K562 (cell line): ENCODE results near the gene KNL1. TPM values are rescaled to one million over a fixed set of nuclear protein-coding genes. Genes with fewer than 3 reads are reported as not detected.

Source experiments
- ATF1 ChIP-seq, 2 experiments: fragments of 450-650 bp in 1 of 2; IDR thresholded peaks; 2 replicates each; pipeline ENCODE4 v1.6.1; 2016; ENCODE audit warnings: missing compliant biosample characterization in 1 of 2, missing genetic modification characterization in 1 of 2
- BMI1 ChIP-seq: fragments of 150-350 bp; IDR thresholded peaks from 2 replicates; pipeline ENCODE4 v1.6.1; 2014; ENCODE audit warnings: low read length
- DIDO1 ChIP-seq: fragments of 450-650 bp; IDR thresholded peaks from 2 replicates; pipeline ENCODE4 v1.6.1; 2016; ENCODE audit warnings: low read depth, missing biosample characterization, missing genetic modification characterization
- ETV1 ChIP-seq: fragments of 450-650 bp; conservative IDR thresholded peaks from 2 replicates; pipeline ENCODE4 v1.6.1; 2016; ENCODE audit warnings: missing genetic modification characterization, control low read depth, low read depth, missing compliant biosample characterization
- ETV5 ChIP-seq: sonication (generic); formaldehyde crosslinking; IDR thresholded peaks from 2 replicates; pipeline ENCODE4 v1.4.0; 2020; ENCODE audit warnings: low read depth, mild to moderate bottlenecking, missing genetic modification reagents
- FOXJ2 ChIP-seq: fragments of 200-800 bp; sonication (Bioruptor generic); IDR thresholded peaks from 2 replicates; pipeline ENCODE4 v1.6.1; 2016; ENCODE audit warnings: missing genetic modification characterization, missing compliant biosample characterization
- HNRNPUL1 ChIP-seq: fragments of 200-400 bp; formaldehyde crosslinking; IDR thresholded peaks from 2 replicates; pipeline ENCODE4 v1.6.1; 2017; ENCODE audit warnings: low read length
- NFRKB ChIP-seq: fragments of 450-650 bp; IDR thresholded peaks from 2 replicates; pipeline ENCODE4 v1.6.1; 2016; ENCODE audit warnings: low read depth
- PHTF2 ChIP-seq: fragments of 250-450 bp; sonication (Bioruptor Pico); IDR thresholded peaks from 2 replicates; pipeline ENCODE4 v1.5.0; 2021; ENCODE audit warnings: mild to moderate bottlenecking
- SIN3A ChIP-seq, 2 experiments: fragments of 150-350 bp in 1 of 2; IDR thresholded peaks; 2 replicates each; pipeline ENCODE4 v1.6.1; 2011 to 2016; ENCODE audit warnings: borderline replicate concordance in 2 of 2, low read depth in 2 of 2, low read length in 2 of 2, mild to moderate bottlenecking in 2 of 2, moderate library complexity in 2 of 2; ENCODE audit not compliant: control insufficient read depth in 1 of 2
- ZNF224 ChIP-seq: sonication (generic); formaldehyde crosslinking; IDR thresholded peaks from 2 replicates; pipeline ENCODE4 v1.8.0; 2022; ENCODE audit warnings: mild to moderate bottlenecking, missing genetic modification reagents
- ZNF408 ChIP-seq: fragments of 250-450 bp; sonication (Bioruptor Pico); IDR thresholded peaks from 2 replicates; pipeline ENCODE4 v1.4.0; 2020; ENCODE audit warnings: low read depth, mild to moderate bottlenecking, moderate library complexity
- ZNF431 ChIP-seq: sonication (generic); formaldehyde crosslinking; IDR thresholded peaks from 2 replicates; pipeline ENCODE4 v1.8.0; 2022; ENCODE audit warnings: mild to moderate bottlenecking, missing genetic modification reagents
- ZNF583 ChIP-seq: fragments of 250-450 bp; sonication (Bioruptor Pico); IDR thresholded peaks from 2 replicates; pipeline ENCODE4 v1.4.0; 2020
- ZSCAN32 ChIP-seq: fragments of 450-650 bp; formaldehyde crosslinking; IDR thresholded peaks from 2 replicates; pipeline ENCODE4 v1.4.0; 2020; ENCODE audit warnings: mild to moderate bottlenecking, moderate library complexity
- polyA plus RNA-seq, 8 experiments: library from polyadenylated mRNA; depleted of rRNA in 4 of 8; stranded (reverse) in 5 of 8; unstranded in 3 of 8; fragments of >200 nt; fragmentation: Nextera tagmentation in 2 of 8; fragmentation: Illumina TruSeq in 1 of 8; extraction: Ambion mirVana in 2 of 8; extraction: Trizol in 1 of 8; gene quantifications; 2 replicates each; pipeline versions ENCODE4 v1.2.1 to v1.2.3, GENCODE V29; 2011 to 2014; ENCODE audit warnings: inconsistent platforms in 1 of 8, missing spikeins in 1 of 8
- total RNA-seq, 7 experiments: library from RNA; depleted of rRNA in 6 of 7; stranded (reverse); fragments of >200 nt in 6 of 7; fragmentation: Illumina TruSeq in 2 of 7; extraction: Trizol in 2 of 7; gene quantifications; 2 replicates each; pipeline versions ENCODE4 v1.2.1 to v1.2.3, GENCODE V29; 2011 to 2021; ENCODE audit warnings: low replicate concordance in 1 of 7
- TF ChIP-seq, protein P1 (sequence below): fragments of 250-450 bp; sonication (Bioruptor Pico); IDR thresholded peaks from 2 replicates; pipeline ENCODE4 v1.4.0; 2020; ENCODE audit warnings: mild to moderate bottlenecking, moderate library complexity, borderline replicate concordance
- TF ChIP-seq, protein P2 (sequence below): conservative IDR thresholded peaks from 2 replicates; pipeline ENCODE4 v1.6.1; 2011; ENCODE audit warnings: low read depth, mild to moderate bottlenecking, low read length; ENCODE audit not compliant: control insufficient read depth
- TF ChIP-seq, protein P3 (sequence below): sonication (generic); formaldehyde crosslinking; IDR thresholded peaks from 2 replicates; pipeline ENCODE4 v1.8.1; 2023; ENCODE audit warnings: mild to moderate bottlenecking, missing genetic modification reagents, moderate library complexity
- TF ChIP-seq, protein P4 (sequence below): fragments of 150-350 bp; conservative IDR thresholded peaks from 2 replicates; pipeline ENCODE4 v1.6.1; 2014; ENCODE audit warnings: low read length

The KNL1 gene
- total and polyA plus RNA-seq, 9 of the 15 experiments (the other 6 are each of a cell fraction or from before 2014, with no cell fraction given), result 14.5 to 65.4 (median 34.6) TPM

DNA sequence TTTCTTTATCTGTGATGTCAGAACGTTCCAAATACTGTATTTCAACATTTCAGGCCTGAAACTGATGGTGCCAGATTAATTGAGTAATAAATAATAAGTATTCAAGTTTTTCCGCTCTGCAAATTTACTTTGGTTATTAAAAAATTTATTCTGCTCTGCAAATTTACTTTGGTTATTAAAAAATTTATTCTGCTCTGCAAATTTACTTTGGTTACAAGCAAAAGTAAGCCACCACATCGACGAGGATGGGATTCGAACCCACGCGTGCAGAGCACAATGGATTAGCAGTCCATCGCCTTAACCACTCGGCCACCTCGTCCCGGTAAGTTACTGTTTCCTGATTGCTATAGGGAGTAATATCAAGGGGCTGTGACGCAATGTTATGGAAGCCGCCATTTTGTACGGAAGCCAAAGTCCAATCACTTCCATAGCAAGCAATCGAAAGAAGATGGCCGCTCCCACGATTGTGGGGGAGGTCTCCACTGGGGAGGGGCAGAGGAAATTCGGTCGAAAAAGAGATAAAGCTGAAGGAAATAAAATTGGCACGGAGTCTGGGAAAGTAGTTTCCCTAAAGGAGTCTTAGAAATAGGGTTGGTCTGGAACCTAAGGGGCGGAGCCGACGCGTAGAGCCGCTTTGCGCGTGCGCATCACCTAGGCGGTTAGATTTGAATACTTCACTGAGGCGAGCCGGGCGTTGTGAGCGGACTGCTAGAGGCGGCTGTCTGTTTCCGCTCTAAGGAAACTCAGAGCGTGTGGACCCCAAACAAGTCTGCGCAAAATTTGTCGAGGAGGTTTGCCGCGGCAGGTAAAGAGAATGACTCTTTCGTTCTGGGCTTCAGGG is at the start of gene KNL1 (continued):
- TF ChIP-seq, protein P1, sequence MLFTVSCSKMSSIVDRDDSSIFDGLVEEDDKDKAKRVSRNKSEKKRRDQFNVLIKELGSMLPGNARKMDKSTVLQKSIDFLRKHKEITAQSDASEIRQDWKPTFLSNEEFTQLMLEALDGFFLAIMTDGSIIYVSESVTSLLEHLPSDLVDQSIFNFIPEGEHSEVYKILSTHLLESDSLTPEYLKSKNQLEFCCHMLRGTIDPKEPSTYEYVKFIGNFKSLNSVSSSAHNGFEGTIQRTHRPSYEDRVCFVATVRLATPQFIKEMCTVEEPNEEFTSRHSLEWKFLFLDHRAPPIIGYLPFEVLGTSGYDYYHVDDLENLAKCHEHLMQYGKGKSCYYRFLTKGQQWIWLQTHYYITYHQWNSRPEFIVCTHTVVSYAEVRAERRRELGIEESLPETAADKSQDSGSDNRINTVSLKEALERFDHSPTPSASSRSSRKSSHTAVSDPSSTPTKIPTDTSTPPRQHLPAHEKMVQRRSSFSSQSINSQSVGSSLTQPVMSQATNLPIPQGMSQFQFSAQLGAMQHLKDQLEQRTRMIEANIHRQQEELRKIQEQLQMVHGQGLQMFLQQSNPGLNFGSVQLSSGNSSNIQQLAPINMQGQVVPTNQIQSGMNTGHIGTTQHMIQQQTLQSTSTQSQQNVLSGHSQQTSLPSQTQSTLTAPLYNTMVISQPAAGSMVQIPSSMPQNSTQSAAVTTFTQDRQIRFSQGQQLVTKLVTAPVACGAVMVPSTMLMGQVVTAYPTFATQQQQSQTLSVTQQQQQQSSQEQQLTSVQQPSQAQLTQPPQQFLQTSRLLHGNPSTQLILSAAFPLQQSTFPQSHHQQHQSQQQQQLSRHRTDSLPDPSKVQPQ, result no peak
- peak; percentile 95 for TF ChIP-seq NFRKB
- TF ChIP-seq PHTF2, result no peak
- no peak for TF ChIP-seq ZNF408
- TF ChIP-seq SIN3A (IDR thresholded peaks at IDR 0.05; ENCODE audit: borderline replicate concordance in 2 of 2, control insufficient read depth in 1 of 2, low read depth in 2 of 2, low read length in 2 of 2), result peak; percentile 82 to 84; a peak in 2 of 4 replicates
- no peak; the same call in 1 of the 2 replicates for TF ChIP-seq ZNF224 (CRISPR knock-in tag)
- 0 out of 2 replicates have a peak, but pooled peaks have one; percentile 35 for TF ChIP-seq ZNF431 (CRISPR knock-in tag)
- TF ChIP-seq, protein P2, sequence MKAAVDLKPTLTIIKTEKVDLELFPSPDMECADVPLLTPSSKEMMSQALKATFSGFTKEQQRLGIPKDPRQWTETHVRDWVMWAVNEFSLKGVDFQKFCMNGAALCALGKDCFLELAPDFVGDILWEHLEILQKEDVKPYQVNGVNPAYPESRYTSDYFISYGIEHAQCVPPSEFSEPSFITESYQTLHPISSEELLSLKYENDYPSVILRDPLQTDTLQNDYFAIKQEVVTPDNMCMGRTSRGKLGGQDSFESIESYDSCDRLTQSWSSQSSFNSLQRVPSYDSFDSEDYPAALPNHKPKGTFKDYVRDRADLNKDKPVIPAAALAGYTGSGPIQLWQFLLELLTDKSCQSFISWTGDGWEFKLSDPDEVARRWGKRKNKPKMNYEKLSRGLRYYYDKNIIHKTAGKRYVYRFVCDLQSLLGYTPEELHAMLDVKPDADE, result peak; percentile 87
- peak; percentile 37; the same call in 1 of the 2 replicates for TF ChIP-seq BMI1
- peak; percentile 61 for TF ChIP-seq ETV1 (tag)
- no peak for TF ChIP-seq HNRNPUL1
- TF ChIP-seq, protein P3, sequence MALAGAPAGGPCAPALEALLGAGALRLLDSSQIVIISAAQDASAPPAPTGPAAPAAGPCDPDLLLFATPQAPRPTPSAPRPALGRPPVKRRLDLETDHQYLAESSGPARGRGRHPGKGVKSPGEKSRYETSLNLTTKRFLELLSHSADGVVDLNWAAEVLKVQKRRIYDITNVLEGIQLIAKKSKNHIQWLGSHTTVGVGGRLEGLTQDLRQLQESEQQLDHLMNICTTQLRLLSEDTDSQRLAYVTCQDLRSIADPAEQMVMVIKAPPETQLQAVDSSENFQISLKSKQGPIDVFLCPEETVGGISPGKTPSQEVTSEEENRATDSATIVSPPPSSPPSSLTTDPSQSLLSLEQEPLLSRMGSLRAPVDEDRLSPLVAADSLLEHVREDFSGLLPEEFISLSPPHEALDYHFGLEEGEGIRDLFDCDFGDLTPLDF (CRISPR knock-in tag), result no peak; the same call in 1 of the 2 replicates
- TF ChIP-seq ETV5 (CRISPR knock-in tag), result peak; percentile 46
- peak; percentile 56; the same call in 1 of the 2 replicates for TF ChIP-seq ZNF583
- TF ChIP-seq, protein P4, sequence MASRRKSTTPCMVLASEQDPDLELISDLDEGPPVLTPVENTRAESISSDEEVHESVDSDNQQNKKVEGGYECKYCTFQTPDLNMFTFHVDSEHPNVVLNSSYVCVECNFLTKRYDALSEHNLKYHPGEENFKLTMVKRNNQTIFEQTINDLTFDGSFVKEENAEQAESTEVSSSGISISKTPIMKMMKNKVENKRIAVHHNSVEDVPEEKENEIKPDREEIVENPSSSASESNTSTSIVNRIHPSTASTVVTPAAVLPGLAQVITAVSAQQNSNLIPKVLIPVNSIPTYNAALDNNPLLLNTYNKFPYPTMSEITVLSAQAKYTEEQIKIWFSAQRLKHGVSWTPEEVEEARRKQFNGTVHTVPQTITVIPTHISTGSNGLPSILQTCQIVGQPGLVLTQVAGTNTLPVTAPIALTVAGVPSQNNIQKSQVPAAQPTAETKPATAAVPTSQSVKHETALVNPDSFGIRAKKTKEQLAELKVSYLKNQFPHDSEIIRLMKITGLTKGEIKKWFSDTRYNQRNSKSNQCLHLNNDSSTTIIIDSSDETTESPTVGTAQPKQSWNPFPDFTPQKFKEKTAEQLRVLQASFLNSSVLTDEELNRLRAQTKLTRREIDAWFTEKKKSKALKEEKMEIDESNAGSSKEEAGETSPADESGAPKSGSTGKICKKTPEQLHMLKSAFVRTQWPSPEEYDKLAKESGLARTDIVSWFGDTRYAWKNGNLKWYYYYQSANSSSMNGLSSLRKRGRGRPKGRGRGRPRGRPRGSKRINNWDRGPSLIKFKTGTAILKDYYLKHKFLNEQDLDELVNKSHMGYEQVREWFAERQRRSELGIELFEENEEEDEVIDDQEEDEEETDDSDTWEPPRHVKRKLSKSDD, result peak; percentile 97
- TF ChIP-seq FOXJ2 (tag), result 0 out of 2 replicates have a peak, but pooled peaks have one; percentile 16
- 0 out of 2 replicates have a peak, but pooled peaks have one; percentile 48 for TF ChIP-seq DIDO1 (tag)
- peak; percentile 74; the same call in 1 of the 2 replicates for TF ChIP-seq ZSCAN32 (CRISPR knock-in tag)
- no peak for TF ChIP-seq ATF1 (CRISPR knock-in tag; IDR thresholded peaks at IDR 0.05)
- TF ChIP-seq ATF1 (tag; IDR thresholded peaks at IDR 0.05), result peak; percentile 98
